NCI-H82 treated with DMSO at 0.1 percent for 48 hours (cell line): ENCODE data around the gene MIPOL1.
"Not testable (repeated sequence)": the region's sequence is repeated elsewhere in the genome, so short reads cannot be mapped to it uniquely, and the experiment has no call there.

Experiments
- DNase-seq: peaks from one replicate; lab custom pipeline; 2025; ENCODE audit not compliant: unreplicated experiment; lab: John Stamatoyannopoulos, UW

Gene MIPOL1

GRCh38 chr14:37279818-37280217 lies 82.1 kb downstream of the MIPOL1 start:
- no peak for DNase-seq

DNA sequence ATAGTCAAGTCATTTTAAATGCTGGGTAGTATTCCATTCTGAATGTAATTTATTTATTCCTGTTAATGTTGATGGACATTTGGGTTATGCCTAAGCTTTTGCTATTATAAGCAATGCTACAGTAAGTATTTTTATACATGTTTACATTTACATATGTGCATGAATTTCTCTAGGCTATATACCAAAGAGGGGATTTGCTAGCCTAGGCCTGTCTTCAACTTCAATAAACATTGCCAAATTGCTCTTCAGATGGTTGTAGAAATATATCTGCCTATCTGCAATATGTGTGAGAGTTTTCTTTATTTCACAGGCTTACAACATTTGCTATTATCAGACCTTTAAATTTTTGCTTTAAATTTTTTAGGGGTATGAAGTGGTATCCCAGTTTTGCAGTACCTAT lies 87.0 kb downstream of the MIPOL1 start:
- DNase-seq = no peak

DNA sequence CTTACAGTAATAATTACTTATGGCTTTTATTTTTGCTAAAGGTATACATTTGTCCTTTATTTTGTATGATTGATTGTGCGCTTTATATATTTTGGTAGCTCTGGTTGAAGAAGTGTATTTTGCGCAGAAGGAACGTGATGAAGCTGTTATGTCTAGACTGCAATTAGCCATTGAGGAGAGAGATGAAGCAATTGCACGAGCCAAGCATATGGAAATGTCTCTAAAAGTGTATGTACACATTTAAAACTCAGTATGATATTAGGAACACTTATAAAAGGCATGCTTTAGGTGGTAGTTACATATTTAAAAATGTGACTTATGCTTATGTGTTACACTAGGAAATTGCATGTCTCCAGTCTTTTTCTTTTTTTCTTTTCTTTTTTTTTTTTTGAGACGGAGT lies 87.5 kb downstream of the MIPOL1 start:
- no peak for DNase-seq

DNA sequence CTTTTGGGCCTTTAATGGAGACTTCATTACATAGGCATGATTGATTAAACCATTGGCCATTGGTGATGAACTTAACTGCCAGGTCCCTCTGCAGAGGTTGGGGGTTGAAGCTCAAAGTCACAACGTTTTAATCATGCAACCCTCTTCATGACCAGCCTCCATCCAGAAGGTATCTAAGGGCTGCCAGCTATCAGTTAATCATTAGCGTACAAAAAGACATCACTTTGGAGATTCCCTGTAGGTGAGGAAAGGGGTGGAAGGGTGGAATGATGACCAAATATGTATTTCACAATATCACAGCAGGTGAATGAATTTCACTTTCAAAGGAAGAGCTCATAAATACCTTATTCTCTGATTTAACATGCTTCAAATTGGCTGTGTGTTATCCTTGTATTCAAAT lies 92.0 kb downstream of the MIPOL1 start:
- no peak for DNase-seq

DNA sequence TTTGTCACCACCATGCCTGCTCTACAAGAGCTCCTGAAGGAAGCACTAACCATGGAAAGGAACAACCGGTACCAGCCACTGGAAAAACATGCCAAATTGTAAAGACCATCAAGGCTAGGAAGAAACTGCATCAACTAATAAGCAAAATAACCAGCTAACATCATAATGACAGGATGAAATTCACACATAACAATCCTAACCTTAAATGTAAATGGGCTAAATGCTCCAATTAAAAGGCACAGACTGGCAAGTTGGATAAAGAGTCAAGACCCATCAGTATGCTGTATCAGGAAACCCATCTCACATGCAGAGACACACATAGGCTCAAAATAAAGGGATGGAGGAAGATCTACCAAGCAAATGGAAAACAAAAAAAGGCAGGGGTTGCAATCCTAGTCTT lies 97.5 kb downstream of the MIPOL1 start:
- DNase-seq = not testable (repeated sequence)

DNA sequence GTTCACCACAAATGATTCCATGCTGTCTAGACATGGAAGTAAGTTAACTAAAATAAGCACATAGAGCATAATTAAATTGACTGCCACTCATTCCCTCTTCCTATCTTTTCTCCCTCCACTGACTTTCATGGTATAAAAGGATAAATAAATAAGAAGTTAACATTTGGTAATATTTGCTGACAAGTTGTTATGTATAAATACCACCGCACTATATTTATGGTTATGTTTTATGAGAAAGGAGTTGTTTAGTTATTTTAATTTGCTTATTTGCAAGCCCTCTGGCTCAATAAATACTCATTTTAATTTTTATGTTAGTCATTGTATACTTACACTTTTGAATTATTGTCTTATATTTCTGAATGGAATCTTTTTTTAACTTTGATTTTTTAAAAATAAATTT lies 113.5 kb downstream of the MIPOL1 start:
- DNase-seq = no peak

GRCh38 chr14:37318938-37319337 lies 121.2 kb downstream of the MIPOL1 start:
- DNase-seq = no peak

DNA sequence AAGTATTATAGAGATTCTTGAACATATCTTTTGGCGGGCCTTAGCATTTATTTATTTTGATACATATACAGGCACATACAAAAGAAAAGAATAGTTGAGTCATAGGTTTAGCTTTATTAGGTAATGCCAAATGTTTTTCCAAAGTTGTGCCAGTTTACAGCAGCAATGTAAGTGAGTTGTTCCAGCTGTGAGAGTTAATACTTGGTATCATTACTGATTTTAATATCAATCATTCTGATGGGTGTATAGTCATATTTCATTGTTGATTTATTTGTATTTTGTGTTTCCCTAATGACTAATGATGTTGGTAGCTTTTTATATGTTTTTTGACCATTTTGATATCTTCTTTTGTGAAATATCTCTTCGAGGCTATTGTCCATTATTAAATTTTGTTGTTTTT lies 122.4 kb downstream of the MIPOL1 start:
- no peak for DNase-seq

- no peak for DNase-seq
Measured at GRCh38 chr14:37325332-37325731, 127.6 kb downstream of the MIPOL1 start.

GRCh38 chr14:37326434-37326833 lies 128.7 kb downstream of the MIPOL1 start:
- DNase-seq = no peak

DNA sequence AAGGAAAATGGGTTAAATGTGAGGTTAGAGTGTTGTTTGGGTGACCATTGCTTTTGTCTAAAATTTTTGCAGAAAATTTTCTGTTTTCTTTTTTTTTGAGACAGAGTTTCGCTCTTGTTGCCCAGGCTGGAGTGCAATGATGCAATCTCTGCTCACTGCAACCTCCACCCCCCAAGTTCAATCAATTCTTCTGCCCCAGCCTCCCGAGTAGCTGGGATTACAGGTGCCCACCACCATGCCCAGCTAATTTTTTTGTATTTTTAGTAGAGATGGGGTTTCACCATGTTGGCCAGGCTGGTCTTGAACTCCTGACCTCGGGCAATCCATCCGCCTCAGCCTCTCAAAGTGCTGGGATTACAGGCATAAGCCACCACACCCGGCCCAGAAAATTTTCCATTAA lies 130.2 kb downstream of the MIPOL1 start:
- DNase-seq = not testable (repeated sequence)

- no peak for DNase-seq
Measured at GRCh38 chr14:37328673-37329072, 130.9 kb downstream of the MIPOL1 start.

DNA sequence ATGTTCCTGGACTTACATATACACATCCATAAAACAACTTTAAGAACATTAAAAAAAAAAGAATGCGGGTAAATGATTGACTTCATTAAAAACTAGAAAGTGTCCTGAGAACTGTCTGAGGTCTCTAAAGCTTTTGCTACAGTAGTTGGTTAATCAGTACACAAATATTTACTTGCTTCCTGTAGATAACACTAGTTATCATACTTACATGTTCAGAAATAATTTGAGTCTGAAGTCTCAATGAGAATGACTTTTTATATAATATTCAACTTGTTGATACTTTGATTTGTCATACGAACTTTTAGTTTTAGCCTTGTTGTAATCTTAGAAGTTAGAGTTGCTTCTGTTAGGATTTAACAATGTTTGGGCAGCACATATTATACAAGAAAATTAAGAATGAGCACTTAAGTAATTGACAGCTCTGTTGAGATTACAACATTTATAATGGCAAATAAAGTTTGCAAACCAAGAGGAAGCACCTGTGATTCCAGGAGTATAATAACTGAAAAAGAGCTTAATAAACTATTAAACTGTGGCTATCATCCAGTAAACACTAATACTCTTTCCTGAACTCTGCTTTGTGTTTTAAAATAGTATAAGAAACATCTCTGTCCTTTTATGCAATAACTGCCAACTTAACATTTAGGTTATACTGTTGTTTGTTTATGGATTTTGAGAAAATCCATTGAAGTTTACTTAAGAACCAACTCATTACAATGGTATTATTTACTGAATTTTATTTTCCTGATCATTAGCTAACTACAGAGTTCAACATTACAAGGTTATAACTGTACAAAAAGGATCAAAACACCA lies 131.7 kb downstream of the MIPOL1 start:
- DNase-seq = no peak

DNA sequence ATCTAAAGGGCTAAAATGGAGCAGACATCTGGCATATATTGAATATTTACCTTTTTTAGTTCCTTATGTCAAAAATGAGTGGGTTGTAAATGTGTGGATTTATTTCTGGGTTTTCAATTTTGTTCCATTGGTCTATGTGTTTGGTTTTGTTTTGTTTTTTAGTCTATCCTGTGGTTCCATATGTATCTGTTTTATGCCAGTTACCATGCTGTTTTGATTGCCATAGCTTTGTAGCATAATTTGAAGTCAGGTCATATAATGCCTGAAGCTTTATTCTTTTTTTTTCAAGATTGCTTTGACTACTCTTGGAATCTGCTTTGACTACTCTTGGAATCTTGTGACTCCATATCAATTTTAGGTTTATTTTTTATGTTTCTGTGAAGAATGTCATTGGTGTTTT lies 133.2 kb downstream of the MIPOL1 start:
- DNase-seq = no peak

GRCh38 chr14:37340353-37340752 lies 142.6 kb downstream of the MIPOL1 start:
- DNase-seq = no peak

GRCh38 chr14:37343307-37344094 lies 145.8 kb downstream of the MIPOL1 start:
- no peak for DNase-seq

DNA sequence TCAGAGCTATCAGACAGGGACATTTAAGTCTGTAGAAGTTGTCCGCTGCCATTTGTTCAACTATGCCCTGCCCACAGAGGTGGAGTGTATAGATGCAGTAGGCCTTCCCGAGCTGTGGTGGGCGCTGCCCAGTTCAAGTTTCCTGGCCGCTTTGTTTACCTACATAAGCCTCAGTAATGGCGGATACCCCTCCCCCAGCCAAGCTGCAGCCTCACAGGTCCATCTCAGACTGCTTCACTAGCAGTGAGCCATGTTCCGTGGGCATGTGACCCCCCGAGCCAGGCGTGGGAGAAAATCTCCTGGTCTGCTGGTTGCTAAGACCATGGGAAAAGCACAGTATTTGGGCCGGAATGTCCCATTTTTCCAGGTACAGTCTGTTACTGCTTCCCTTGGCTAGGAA lies 165.9 kb downstream of the MIPOL1 start:
- no peak for DNase-seq

DNA sequence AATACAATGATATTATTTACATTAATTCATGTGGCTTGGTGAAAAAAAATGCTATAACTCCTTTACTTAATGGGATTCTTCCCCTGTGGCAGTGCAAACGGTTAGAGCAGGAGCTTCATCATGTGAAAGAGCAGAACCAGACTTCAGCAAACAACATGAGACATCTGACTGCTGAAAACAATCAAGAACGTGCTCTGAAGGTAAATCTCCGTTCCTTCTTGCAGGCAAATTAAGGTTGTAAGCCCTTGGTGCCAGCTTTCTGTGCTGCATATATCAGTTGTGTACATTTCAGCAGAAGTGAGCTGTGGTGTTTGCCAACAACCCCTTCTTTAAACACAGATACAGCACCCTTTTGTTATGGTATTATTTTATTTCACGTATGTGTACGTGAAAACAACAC lies 171.7 kb downstream of the MIPOL1 start:
- DNase-seq = no peak

DNA sequence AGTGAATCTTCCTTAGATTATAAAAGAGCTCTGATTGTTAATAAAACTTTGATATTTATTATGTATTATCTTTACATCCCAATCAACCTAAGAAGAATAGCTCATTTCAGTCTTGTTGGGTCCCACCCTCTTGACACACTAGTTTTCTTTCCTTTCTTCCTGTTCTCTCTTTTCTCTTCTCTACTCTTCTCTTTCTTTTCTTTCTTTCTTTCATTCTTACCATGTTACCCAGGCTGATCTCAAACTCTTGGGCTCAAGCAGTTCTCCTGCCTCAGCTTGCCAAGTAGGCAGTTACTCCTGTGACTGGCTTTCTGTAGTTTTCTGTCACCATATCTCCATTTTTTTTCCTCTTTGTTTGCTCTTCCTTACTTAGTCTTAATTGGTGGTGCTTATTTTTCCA lies 177.8 kb downstream of the MIPOL1 start:
- DNase-seq = no peak

GRCh38 chr14:37376944-37377609 lies 179.3 kb downstream of the MIPOL1 start:
- DNase-seq = no peak

- DNase-seq = no peak
Measured at GRCh38 chr14:37384870-37385596, 187.3 kb downstream of the MIPOL1 start.
